Measurements from ENCODE around the gene ENTPD1.

- TF ChIP-seq, protein P1, sequence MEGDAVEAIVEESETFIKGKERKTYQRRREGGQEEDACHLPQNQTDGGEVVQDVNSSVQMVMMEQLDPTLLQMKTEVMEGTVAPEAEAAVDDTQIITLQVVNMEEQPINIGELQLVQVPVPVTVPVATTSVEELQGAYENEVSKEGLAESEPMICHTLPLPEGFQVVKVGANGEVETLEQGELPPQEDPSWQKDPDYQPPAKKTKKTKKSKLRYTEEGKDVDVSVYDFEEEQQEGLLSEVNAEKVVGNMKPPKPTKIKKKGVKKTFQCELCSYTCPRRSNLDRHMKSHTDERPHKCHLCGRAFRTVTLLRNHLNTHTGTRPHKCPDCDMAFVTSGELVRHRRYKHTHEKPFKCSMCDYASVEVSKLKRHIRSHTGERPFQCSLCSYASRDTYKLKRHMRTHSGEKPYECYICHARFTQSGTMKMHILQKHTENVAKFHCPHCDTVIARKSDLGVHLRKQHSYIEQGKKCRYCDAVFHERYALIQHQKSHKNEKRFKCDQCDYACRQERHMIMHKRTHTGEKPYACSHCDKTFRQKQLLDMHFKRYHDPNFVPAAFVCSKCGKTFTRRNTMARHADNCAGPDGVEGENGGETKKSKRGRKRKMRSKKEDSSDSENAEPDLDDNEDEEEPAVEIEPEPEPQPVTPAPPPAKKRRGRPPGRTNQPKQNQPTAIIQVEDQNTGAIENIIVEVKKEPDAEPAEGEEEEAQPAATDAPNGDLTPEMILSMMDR (IDR thresholded peaks at IDR 0.05; ENCODE audit: insufficient read depth, low read depth, low read length) = no peak
- no peak for TF ChIP-seq EZH2 (IDR thresholded peaks at IDR 0.05; ENCODE audit: insufficient read depth, low read length)
These were observed 32.9 kb downstream of the ENTPD1 start for GRCh38 chr10:95788830-95789229.
